Mesodermal cell (in vitro differentiated cells): ENCODE measurements around the gene ABCG4.
A peak's percentile ranks its signal among the peaks of the same experiment; 100 is the strongest.

ENCODE experiments used
- H3K27ac ChIP-seq: 2 replicates; pipeline ENCODE4 v1.7.0; 2013; ENCODE audit warnings: mild to moderate bottlenecking, low read depth, low read length, moderate library complexity; ENCODE audit not compliant: severe bottlenecking
- H3K36me3 ChIP-seq: 2 replicates; pipeline ENCODE4 v1.7.1; 2013; ENCODE audit warnings: mild to moderate bottlenecking, low read length, moderate library complexity; ENCODE audit not compliant: control insufficient read depth, insufficient read depth
- H3K4me1 ChIP-seq: one replicate; pipeline ENCODE4 v1.7.1; 2013; ENCODE audit warnings: mild to moderate bottlenecking, low read length; ENCODE audit not compliant: insufficient read depth, control insufficient read depth, poor library complexity, severe bottlenecking
- H3K4me3 ChIP-seq: 2 replicates; pipeline ENCODE4 v1.7.0; 2013; ENCODE audit warnings: low read length, control low read depth, mild to moderate bottlenecking; ENCODE audit not compliant: insufficient read depth, poor library complexity, severe bottlenecking; ENCODE audit errors: extremely low read depth
- H3K9me3 ChIP-seq: 2 replicates; pipeline ENCODE4 v1.7.1; 2013; ENCODE audit warnings: mild to moderate bottlenecking, low read length, moderate library complexity; ENCODE audit not compliant: control insufficient read depth
- WGBS, 2 experiments: methylation state at CpG; one replicate each; pipeline ENCODE4 v1.1.5; 2013; ENCODE audit warnings: missing lambda C conversion rate in 2 of 2; ENCODE audit not compliant: insufficient coverage in 2 of 2; 5-methylcytosine and 5-hydroxymethylcytosine counted together

The ABCG4 gene

DNA sequence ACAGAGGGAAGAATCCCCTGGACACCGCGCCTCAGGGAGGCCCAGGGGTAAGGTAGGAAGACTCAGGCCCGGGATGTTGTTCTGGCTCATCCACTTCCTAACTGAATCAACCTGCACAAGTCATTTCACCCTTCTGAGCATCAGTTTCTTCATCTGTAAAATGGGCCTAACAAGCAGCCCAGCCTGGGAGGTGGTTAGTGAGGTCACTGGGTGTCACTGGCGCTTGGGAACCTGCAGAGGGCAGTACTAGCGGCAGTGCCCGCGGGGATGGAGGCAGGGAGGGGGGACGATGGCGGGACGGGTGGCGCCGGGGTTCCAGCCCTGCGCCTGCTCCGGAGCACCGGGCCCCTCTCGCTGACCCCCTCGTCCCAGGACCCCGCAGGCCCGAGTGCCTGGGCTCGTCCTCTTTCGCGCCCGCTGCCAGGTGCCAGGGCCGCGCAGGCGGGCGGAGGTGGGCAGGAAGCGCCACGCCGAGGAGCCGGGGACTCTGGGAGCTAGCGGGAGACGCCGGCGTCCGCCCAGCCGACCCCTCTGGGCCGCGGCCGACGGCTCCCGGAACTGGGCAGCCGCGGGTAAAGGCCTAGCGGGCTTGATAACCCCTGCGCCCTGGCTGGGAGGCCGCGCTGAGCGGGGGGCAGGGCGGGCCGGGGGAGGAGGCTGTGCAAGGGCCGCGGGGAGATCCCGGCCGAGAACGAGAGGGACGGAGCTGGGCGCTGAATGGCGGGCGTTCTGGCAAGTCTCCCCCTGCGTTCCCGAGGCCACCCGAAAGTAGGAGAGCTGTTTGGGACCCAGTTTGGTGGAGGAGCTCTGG lies 19.8 kb downstream of the ABCG4 start, which contains the start of gene NLRX1:
TSS of gene NLRX1 (plus strand) at position 255 of the 811 bp plus-strand sequence. CDS start 2,679 bp downstream, outside the sequence.
- Histone ChIP-seq H3K4me1 (peaks cover 9% of the 10 kb centered on the region), H3K9me3 (no peaks in the 10 kb centered on the region), H3K36me3 (no peaks in the 10 kb centered on the region), H3K4me3 (peak within 1 kb of the TSS; percentile 55), H3K27ac (peak within 1 kb of the TSS; percentile 87)
- WGBS, 2 experiments: 0 to 1% methylated on average over 42 to 53 of the region's 63 CpGs

DNA sequence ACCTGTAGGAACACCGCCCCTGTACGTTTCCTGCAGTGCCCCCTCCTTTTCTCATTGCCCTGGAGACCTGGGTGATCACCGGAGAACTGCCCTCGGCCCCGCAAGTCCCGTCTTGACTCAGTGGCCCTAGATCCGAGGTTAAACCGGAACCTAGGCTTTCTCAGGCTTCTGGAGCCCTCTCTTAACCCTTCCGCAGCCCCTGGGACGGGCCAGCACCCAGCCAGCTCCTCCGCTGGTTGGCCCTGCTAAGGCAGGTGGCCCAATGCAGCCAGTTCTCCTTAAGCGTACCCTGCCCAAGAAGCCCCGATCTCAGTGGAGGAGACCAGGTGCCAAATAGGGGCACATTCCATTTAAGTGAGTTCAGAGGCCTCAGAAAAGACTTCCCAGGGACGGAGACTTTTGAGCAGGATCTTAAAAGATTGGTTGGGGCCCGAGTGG lies 20.4 kb downstream of the ABCG4 start:
- H3K9me3 ChIP-seq: no peaks in the 10 kb centered on the region
- WGBS, 2 experiments: 15 to 20% methylated on average over 15 of the region's 15 CpGs
- H3K4me1 ChIP-seq: peaks cover 9% of the 10 kb centered on the region
- peak overlapping the region; percentile 87 for H3K27ac ChIP-seq
- H3K4me3 ChIP-seq: peak overlapping the region; percentile 55
- no peaks in the 10 kb centered on the region for H3K36me3 ChIP-seq

DNA sequence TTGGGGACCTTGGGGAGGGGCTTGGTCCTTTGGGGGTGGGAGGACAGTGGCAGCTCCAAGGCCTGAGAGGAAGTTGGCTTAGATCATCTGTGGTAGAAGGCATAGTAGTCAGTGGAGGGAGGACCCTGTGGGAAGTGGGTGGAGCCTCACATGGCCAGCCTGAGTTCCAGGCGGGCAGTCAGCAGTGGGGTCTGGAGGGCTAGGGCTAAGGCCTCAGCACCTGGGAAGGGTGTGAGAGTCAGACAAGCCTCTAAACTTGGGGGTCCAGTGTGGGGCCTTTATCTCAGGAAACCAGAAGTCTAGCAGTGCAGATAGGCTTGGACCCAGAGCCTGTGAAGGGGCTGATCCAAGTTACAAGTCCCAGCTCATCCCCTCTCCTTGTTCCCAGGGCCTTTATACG lies 23.7 kb downstream of the ABCG4 start:
- H3K36me3 ChIP-seq: no peaks in the 10 kb centered on the region
- H3K4me1 ChIP-seq: peaks cover 7% of the 10 kb centered on the region
- H3K27ac ChIP-seq: no peak overlapping the region
- no peak overlapping the region for H3K4me3 ChIP-seq
- WGBS, 2 experiments: 83 to 100% methylated on average over 1 to 2 of the region's 2 CpGs
- H3K9me3 ChIP-seq: no peaks in the 10 kb centered on the region

DNA sequence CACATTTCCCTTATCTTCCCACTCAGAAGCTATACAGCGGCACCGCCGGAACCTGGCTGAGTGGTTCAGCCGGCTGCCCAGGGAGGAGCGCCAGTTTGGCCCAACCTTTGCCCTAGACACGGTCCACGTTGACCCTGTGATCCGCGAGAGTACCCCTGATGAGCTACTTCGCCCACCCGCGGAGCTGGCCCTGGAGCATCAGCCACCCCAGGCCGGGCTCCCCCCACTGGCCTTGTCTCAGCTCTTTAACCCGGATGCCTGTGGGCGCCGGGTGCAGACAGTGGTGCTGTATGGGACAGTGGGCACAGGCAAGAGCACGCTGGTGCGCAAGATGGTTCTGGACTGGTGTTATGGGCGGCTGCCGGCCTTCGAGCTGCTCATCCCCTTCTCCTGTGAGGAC lies 24.6 kb downstream of the ABCG4 start:
- H3K4me1 ChIP-seq: peaks cover 7% of the 10 kb centered on the region
- 95 to 97% methylated on average over 18 to 21 of the region's 21 CpGs for WGBS, 2 experiments
- no peak overlapping the region for H3K4me3 ChIP-seq
- H3K36me3 ChIP-seq: peaks cover 4% of the 10 kb centered on the region
- no peak overlapping the region for H3K27ac ChIP-seq
- H3K9me3 ChIP-seq: no peaks in the 10 kb centered on the region

DNA sequence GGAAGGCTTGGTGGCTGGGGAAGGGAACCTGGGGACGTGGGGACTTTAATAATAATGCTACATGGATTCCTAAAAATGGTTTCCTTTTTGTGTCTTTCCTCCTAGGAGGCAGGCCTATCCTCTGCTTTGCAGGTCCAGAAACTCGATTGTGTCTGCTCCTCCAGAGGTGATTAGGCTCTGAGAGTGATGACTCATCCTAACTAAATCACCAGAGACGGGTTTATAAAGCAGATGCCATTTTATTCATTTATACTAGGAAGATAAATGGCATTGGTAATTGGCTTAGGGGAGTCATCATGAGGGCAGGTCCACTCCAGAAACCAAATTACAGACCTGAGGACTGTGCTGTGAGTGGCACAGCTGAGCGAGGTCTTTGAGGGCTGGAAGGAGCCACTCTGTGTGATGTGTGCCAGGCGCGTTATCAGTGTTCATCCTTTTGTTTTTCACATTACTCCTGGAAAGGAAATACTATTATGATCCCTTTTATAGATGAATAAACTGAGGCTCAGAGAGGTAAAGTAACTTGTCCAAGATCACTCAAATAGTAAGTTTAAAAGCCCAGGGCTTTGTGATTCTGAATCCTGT lies 26.7 kb downstream of the ABCG4 start:
- H3K4me3 ChIP-seq: no peak overlapping the region
- H3K9me3 ChIP-seq: no peaks in the 10 kb centered on the region
- H3K4me1 ChIP-seq: peaks cover 5% of the 10 kb centered on the region
- peak overlapping the region; percentile 23 for H3K27ac ChIP-seq
- 80 to 100% methylated on average over 1 of the region's 6 CpGs for WGBS, 2 experiments
- H3K36me3 ChIP-seq: peaks cover 4% of the 10 kb centered on the region

DNA sequence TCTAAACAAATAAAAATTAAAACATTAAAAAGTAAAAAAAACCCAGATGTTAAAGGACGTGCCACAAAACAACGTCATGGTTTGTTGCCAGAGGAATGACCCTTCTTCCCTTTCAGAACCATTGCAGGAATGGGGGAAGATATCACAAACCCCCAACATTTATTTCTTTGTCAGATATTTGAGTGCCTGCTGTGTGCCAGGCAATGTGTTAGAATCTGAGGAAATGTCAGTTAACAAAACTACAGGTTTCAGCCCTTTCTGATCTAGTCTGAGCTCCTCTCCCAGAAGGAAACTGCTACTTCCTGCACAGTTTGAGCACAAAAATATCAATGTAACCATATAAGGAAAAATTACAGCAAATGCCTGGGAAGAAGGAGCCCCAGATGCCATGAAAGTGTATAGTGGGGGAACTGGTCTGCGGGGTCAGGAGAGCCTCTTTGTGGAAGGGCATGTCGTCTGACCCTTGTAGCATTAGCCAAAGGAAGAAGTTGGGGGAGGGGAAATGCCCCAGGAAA lies 29.4 kb downstream of the ABCG4 start:
- WGBS, 2 experiments: 82 to 94% methylated on average over 3 to 4 of the region's 4 CpGs
- Histone ChIP-seq H3K4me3 (no peak overlapping the region), H3K36me3 (peaks cover 4% of the 10 kb centered on the region), H3K4me1 (peaks cover 5% of the 10 kb centered on the region), H3K27ac (no peak overlapping the region), H3K9me3 (no peaks in the 10 kb centered on the region)

DNA sequence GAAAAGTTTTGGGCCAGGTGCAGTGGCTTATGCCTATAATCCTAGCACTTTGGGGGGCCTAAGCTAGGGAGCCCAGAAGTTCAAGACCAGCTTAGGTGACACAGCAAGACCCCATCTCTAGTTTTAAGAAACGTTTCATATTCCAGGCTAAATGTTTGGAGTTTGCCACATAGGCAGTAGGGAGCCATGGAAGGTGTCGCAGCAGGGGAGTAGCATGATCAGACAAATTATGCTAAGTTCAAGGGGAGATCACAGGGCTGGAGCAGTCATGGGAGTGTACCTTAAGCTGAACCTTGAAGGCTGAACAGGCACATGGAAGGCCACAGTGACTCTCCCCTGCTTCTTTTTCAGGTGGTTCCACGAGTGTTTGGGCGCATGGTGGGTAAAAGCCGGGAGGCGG lies 30.5 kb downstream of the ABCG4 start:
- Histone ChIP-seq H3K9me3 (no peaks in the 10 kb centered on the region), H3K36me3 (peaks cover 4% of the 10 kb centered on the region), H3K27ac (no peak overlapping the region), H3K4me3 (no peak overlapping the region), H3K4me1 (peaks cover 5% of the 10 kb centered on the region)
- 84 to 95% methylated on average over 6 of the region's 6 CpGs for WGBS, 2 experiments

DNA sequence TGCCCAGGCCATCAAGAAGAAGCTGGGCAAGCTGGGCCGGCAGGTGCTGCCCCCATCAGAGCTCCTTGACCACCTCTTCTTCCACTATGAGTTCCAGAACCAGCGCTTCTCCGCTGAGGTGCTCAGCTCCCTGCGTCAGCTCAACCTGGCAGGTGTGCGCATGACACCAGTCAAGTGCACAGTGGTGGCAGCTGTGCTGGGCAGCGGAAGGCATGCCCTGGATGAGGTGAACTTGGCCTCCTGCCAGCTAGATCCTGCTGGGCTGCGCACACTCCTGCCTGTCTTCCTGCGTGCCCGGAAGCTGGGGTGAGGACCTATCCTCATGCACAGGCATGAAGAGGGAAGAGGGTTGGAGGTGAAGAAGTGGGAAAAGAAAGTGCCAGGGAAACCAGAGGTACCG lies 31.1 kb downstream of the ABCG4 start:
- Histone ChIP-seq H3K9me3 (no peaks in the 10 kb centered on the region), H3K4me3 (no peak overlapping the region), H3K4me1 (peaks cover 5% of the 10 kb centered on the region), H3K36me3 (peaks cover 4% of the 10 kb centered on the region), H3K27ac (no peak overlapping the region)
- WGBS, 2 experiments: 95 to 96% methylated on average over 9 to 10 of the region's 10 CpGs

DNA sequence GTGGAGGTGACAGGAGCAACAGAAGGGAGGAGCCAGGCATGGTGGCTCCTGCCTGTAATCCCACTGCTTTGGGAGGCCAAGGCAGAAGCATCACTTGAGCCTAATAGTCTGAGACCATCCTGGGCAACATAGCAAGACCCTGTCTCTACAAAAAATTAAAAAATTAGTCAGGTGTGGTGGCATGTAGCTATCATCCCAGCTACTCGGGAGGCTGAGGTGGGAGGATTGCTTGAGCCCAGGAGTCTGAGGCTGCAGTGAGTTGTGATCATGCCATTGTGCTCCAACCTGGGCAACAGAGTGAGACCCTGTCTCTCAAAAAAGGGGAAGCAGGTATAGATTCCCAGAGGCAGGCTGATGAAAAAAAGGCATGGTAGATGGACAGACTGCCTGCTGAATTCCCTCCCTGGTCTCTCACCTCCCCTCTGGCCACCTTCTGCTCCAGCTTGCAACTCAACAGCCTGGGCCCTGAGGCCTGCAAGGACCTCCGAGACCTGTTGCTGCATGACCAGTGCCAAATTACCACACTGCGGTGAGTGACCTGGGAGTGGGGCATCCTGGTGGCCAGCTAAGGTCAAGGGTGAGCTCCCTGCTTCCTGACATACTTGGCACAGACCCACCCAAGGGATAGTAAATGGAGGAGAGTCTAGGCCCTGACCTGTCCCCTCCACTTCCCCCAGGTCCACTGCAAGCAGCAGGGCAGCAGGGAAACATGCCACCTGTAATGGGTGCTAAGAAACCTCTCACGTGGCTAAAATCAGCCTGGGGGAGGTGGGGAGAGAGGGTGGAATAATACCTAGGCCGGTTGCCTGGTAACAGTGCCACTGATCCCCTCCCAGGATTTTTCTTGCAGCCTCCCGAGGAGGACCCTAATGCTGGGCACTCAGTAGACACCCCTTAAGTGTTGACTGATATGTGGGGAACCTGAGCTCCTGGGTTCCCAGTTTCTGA lies 32.2 kb downstream of the ABCG4 start:
- no peaks in the 10 kb centered on the region for H3K4me1 ChIP-seq
- no peak overlapping the region for H3K4me3 ChIP-seq
- H3K9me3 ChIP-seq: no peaks in the 10 kb centered on the region
- WGBS, 2 experiments: 91 to 92% methylated on average over 3 to 5 of the region's 6 CpGs
- H3K36me3 ChIP-seq: peaks cover 4% of the 10 kb centered on the region
- H3K27ac ChIP-seq: no peak overlapping the region

DNA sequence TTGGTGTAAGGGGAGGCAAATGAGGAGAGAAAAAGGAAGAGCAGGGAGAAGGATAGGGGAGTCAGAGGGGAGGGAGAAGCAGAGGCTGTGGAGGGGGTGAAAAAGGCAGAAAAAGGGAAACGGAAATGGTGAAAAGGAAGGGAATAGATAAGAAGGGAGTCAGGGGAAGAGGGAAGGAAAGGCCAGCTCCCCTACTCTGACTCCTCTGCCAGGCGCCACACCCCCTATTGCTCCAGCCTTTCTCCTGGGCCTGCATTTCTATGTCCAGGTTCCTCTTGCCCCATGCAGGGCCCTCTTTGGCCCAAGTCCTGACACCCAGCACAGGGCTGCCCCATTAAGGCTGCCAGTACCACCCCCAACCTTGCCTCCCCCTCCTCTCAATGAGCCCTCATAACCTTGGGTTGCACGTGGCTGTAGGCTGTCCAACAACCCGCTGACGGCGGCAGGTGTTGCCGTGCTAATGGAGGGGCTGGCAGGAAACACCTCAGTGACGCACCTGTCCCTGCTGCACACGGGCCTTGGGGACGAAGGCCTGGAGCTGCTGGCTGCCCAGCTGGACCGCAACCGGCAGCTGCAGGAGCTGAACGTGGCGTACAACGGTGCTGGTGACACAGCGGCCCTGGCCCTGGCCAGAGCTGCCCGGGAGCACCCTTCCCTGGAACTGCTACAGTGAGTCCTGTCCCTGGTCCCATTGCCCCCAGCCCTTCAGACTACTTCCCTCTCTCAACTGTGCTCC lies 33.0 kb downstream of the ABCG4 start:
- Histone ChIP-seq H3K27ac (no peak overlapping the region), H3K36me3 (peaks cover 4% of the 10 kb centered on the region), H3K9me3 (no peaks in the 10 kb centered on the region), H3K4me3 (no peak overlapping the region), H3K4me1 (no peaks in the 10 kb centered on the region)
- 93 to 94% methylated on average over 15 to 16 of the region's 17 CpGs for WGBS, 2 experiments
